Activated CD4-positive, alpha-beta T cell treated with anti-CD3 and anti-CD28 coated beads for 4 hours (primary cell): ENCODE data around the gene GLRA3.
"Not testable (repeated sequence)": the region's sequence is repeated elsewhere in the genome, so short reads cannot be mapped to it uniquely, and the experiment has no call there.

ENCODE experiments used
- DNase-seq, 2 donors: peaks; one replicate each; pipeline ENCODE4 v3.0.0-alpha.2; 2020

The GLRA3 gene

GRCh38 chr4:174713181-174713580 lies 115.9 kb downstream of the GLRA3 start:
- DNase-seq: no peak

- no peak for DNase-seq
Measured at GRCh38 chr4:174709526-174709925, 119.5 kb downstream of the GLRA3 start.

- no peak for DNase-seq
Measured at GRCh38 chr4:174708381-174708780, 120.7 kb downstream of the GLRA3 start.

GRCh38 chr4:174707902-174708301 lies 121.1 kb downstream of the GLRA3 start:
- DNase-seq: no peak

GRCh38 chr4:174707051-174707676 lies 121.9 kb downstream of the GLRA3 start:
- DNase-seq: no peak

- no peak for DNase-seq
Measured at GRCh38 chr4:174702979-174703478, 126.0 kb downstream of the GLRA3 start.

GRCh38 chr4:174699654-174700053 lies 129.4 kb downstream of the GLRA3 start:
- no peak for DNase-seq

- DNase-seq: no peak
Measured at GRCh38 chr4:174697896-174698295, 131.2 kb downstream of the GLRA3 start.

- no peak for DNase-seq
Measured at GRCh38 chr4:174697202-174697601, 131.8 kb downstream of the GLRA3 start.

GRCh38 chr4:174696657-174697056 lies 132.4 kb downstream of the GLRA3 start:
- DNase-seq: no peak

- DNase-seq: not testable (repeated sequence)
Measured at GRCh38 chr4:174691876-174692275, 137.2 kb downstream of the GLRA3 start.

- DNase-seq: no peak
Measured at GRCh38 chr4:174690665-174691064, 138.4 kb downstream of the GLRA3 start.

- DNase-seq: no peak
Measured at GRCh38 chr4:174689618-174690017, 139.4 kb downstream of the GLRA3 start.

GRCh38 chr4:174686826-174687225 lies 142.2 kb downstream of the GLRA3 start:
- DNase-seq: no peak

- DNase-seq: no peak
Measured at GRCh38 chr4:174681723-174682300, 147.2 kb downstream of the GLRA3 start.

GRCh38 chr4:174674305-174674840 lies 154.7 kb downstream of the GLRA3 start:
- no peak for DNase-seq

GRCh38 chr4:174673865-174674264 lies 155.2 kb downstream of the GLRA3 start:
- no peak for DNase-seq

GRCh38 chr4:174672276-174672675 lies 156.8 kb downstream of the GLRA3 start:
- DNase-seq: no peak

- no peak for DNase-seq
Measured at GRCh38 chr4:174669270-174669669, 159.8 kb downstream of the GLRA3 start.

- DNase-seq: no peak
Measured at GRCh38 chr4:174665799-174666198, 163.2 kb downstream of the GLRA3 start.

GRCh38 chr4:174663216-174663615 lies 165.8 kb downstream of the GLRA3 start:
- no peak for DNase-seq

GRCh38 chr4:174658246-174658645 lies 170.8 kb downstream of the GLRA3 start:
- DNase-seq: no peak

- DNase-seq: no peak
Measured at GRCh38 chr4:174657472-174657871, 171.6 kb downstream of the GLRA3 start.

- DNase-seq: no peak
Measured at GRCh38 chr4:174654634-174655033, 174.4 kb downstream of the GLRA3 start.
